Loucy (cell line): ENCODE results near the gene CD79B.
A peak's percentile ranks its signal among the peaks of the same experiment; 100 is the strongest.

ENCODE experiments used
- H2AFZ ChIP-seq: fragments of 200-600 bp; sonication (generic); 2 replicates; pipeline ENCODE4 v1.6.0; 2016; ENCODE audit warnings: antibody characterized with exemption, mild to moderate bottlenecking, low read length, moderate library complexity
- H3F3A ChIP-seq: fragments of 200-600 bp; 2 replicates; pipeline ENCODE4 v1.6.0; 2016; ENCODE audit warnings: antibody characterized with exemption, low read depth, mild to moderate bottlenecking
- H3K27me3 ChIP-seq: fragments of 200-600 bp; sonication (generic); 2 replicates; pipeline ENCODE4 v1.6.1; 2014; ENCODE audit warnings: low read length, mild to moderate bottlenecking; ENCODE audit not compliant: insufficient read depth, poor library complexity, severe bottlenecking
- H3K36me3 ChIP-seq: fragments of 200-600 bp; sonication (generic); 2 replicates; pipeline ENCODE4 v1.6.1; 2016; ENCODE audit warnings: low read length; ENCODE audit not compliant: insufficient read depth
- H3K4me1 ChIP-seq: fragments of 200-600 bp; sonication (generic); 2 replicates; pipeline ENCODE4 v1.5.1; 2014; ENCODE audit warnings: low read length, mild to moderate bottlenecking; ENCODE audit not compliant: insufficient read depth, poor library complexity, severe bottlenecking
- H3K4me2 ChIP-seq: fragments of 200-600 bp; sonication (generic); 2 replicates; pipeline ENCODE4 v1.6.0; 2014; ENCODE audit warnings: antibody characterized with exemption, low read length, low read depth, mild to moderate bottlenecking; ENCODE audit not compliant: poor library complexity, severe bottlenecking
- H3K4me3 ChIP-seq: fragments of 200-600 bp; sonication (generic); 2 replicates; pipeline ENCODE4 v1.5.1; 2014; ENCODE audit warnings: low read length, mild to moderate bottlenecking, mixed read lengths; ENCODE audit not compliant: poor library complexity, severe bottlenecking
- H3K79me2 ChIP-seq: fragments of 200-600 bp; sonication (generic); 2 replicates; pipeline ENCODE4 v1.6.1; 2014; ENCODE audit warnings: low read length; ENCODE audit not compliant: insufficient read depth
- H3K9ac ChIP-seq: fragments of 200-600 bp; sonication (generic); 2 replicates; pipeline ENCODE4 v1.6.0; 2014; ENCODE audit warnings: mild to moderate bottlenecking, low read depth, low read length, moderate library complexity; ENCODE audit not compliant: poor library complexity, severe bottlenecking
- H3K9me2 ChIP-seq: fragments of 200-600 bp; sonication (generic); replicated peaks from 2 replicates; pipeline ENCODE4 v1.6.1; 2016; ENCODE audit warnings: low read depth, low read length, mixed read lengths
- H3K9me3 ChIP-seq: fragments of 200-600 bp; sonication (generic); 2 replicates; pipeline ENCODE4 v1.6.1; 2014; ENCODE audit warnings: mild to moderate bottlenecking, antibody characterized with exemption, low read length, low read depth; ENCODE audit not compliant: insufficient read depth
- H4K20me1 ChIP-seq: fragments of 200-600 bp; sonication (generic); 2 replicates; pipeline ENCODE4 v1.6.0; 2014; ENCODE audit warnings: antibody characterized with exemption, low read length, mild to moderate bottlenecking; ENCODE audit not compliant: insufficient read depth, poor library complexity, severe bottlenecking
- CTCF ChIP-seq: fragments of 200-600 bp; sonication (generic); conservative IDR thresholded peaks from 2 replicates; pipeline ENCODE4 v1.5.1; 2014; ENCODE audit warnings: mild to moderate bottlenecking, antibody characterized with exemption, low read length
- EZH2phosphoT487 ChIP-seq: fragments of 200-600 bp; IDR thresholded peaks from 2 replicates; pipeline ENCODE4 v1.6.1; 2018; ENCODE audit warnings: antibody characterized with exemption, mild to moderate bottlenecking, moderate library complexity, borderline replicate concordance

CD79B gene

GRCh38 chr17:63960006-63960405 lies 27.9 kb upstream of the CD79B start:
- H2AFZ ChIP-seq = no peak overlapping the region
- H3K4me1 ChIP-seq = peaks cover 18% of the 10 kb centered on the region
- no peaks in the 10 kb centered on the region for H3K36me3 ChIP-seq
- no peak overlapping the region for H3K9ac ChIP-seq
- no peaks in the 10 kb centered on the region for H3K9me3 ChIP-seq
- no peaks in the 10 kb centered on the region for H3K27me3 ChIP-seq
- no peaks in the 10 kb centered on the region for H3K79me2 ChIP-seq
- H3K4me3 ChIP-seq = no peak overlapping the region
- H3K4me2 ChIP-seq = no peak overlapping the region
- H4K20me1 ChIP-seq = no peaks in the 10 kb centered on the region
- no peaks in the 10 kb centered on the region for H3K9me2 ChIP-seq
- H3F3A ChIP-seq = peaks cover under 1% of the 10 kb centered on the region; the same call in 1 of the 2 replicates
- TF ChIP-seq CTCF (no peak), EZH2phosphoT487 (no peak)

- Histone ChIP-seq H3K4me3 (no peak overlapping the region), H3K9me2 (no peaks in the 10 kb centered on the region), H3K9ac (peak overlapping the region; percentile 76), H3K9me3 (no peaks in the 10 kb centered on the region), H2AFZ (no peak overlapping the region), H3K79me2 (no peaks in the 10 kb centered on the region), H3K4me2 (no peak overlapping the region), H3F3A (peaks cover 9% of the 10 kb centered on the region; the same call in 1 of the 2 replicates), H3K27me3 (no peaks in the 10 kb centered on the region), H3K36me3 (no peaks in the 10 kb centered on the region), H4K20me1 (no peaks in the 10 kb centered on the region), H3K4me1 (peaks cover 53% of the 10 kb centered on the region)
- TF ChIP-seq EZH2phosphoT487 (no peak), CTCF (no peak)
Measured at GRCh38 chr17:63956296-63956920, 24.3 kb upstream of the CD79B start.

- TF ChIP-seq EZH2phosphoT487 = no peak
- no peak for TF ChIP-seq CTCF
- no peak overlapping the region for H2AFZ ChIP-seq
- H3K4me3 ChIP-seq = no peak overlapping the region
- H3K27me3 ChIP-seq = no peaks in the 10 kb centered on the region
- no peak overlapping the region for H3K4me2 ChIP-seq
- no peaks in the 10 kb centered on the region for H3K9me2 ChIP-seq
- H3K79me2 ChIP-seq = no peaks in the 10 kb centered on the region
- H3K9me3 ChIP-seq = no peaks in the 10 kb centered on the region
- no peaks in the 10 kb centered on the region for H3K36me3 ChIP-seq
- H4K20me1 ChIP-seq = no peaks in the 10 kb centered on the region
- H3K9ac ChIP-seq = peak overlapping the region; percentile 76
- H3K4me1 ChIP-seq = peaks cover 58% of the 10 kb centered on the region
- peaks cover 9% of the 10 kb centered on the region; the same call in 1 of the 2 replicates for H3F3A ChIP-seq
Measured at GRCh38 chr17:63955791-63956190, 23.7 kb upstream of the CD79B start.
